Measurements from ENCODE around the gene SORCS2.

The SORCS2 gene

GRCh38 chr4:7337196-7338058, 145.1 kb downstream of the SORCS2 start:
- WGBS (ENCODE audit: insufficient coverage) = 88% methylated on average over 20 of the region's 22 CpGs
- Histone ChIP-seq H3K9me3 (ENCODE audit: control extremely low read depth in 1 of 5, control insufficient read depth in 4 of 5, insufficient read depth in 2 of 5, low read depth in 1 of 5, low read length in 4 of 5) (peaks cover 0 to 2% (median 0%) of the 10 kb centered on the region in 5 experiments), H3K4me1 (ENCODE audit: control extremely low read depth in 1 of 4, control insufficient read depth in 4 of 4, insufficient read depth in 4 of 4, low read length in 3 of 4) (no peaks in the 10 kb centered on the region), H3K36me3 (ENCODE audit: control insufficient read depth in 4 of 4, insufficient read depth in 4 of 4, low read length in 3 of 4) (no peaks in the 10 kb centered on the region), H3K27me3 (replicated peaks in 2 of 5; ENCODE audit: control insufficient read depth in 4 of 5, insufficient read depth in 5 of 5, low read length in 4 of 5) (peaks cover 0 to 17% (median 0%) of the 10 kb centered on the region in 5 experiments), H3K4me3 (ENCODE audit: control insufficient read depth in 1 of 7, extremely low read depth in 1 of 7, insufficient read depth in 4 of 7, low read depth in 2 of 7, low read length in 6 of 7) (no peak overlapping the region), H3K27ac (ENCODE audit: insufficient read depth in 1 of 2, low read depth in 1 of 2, low read length in 2 of 2, poor library complexity in 1 of 2, severe bottlenecking in 2 of 2) (no peak overlapping the region)
- DNase-seq = no peak
- CTCF ChIA-PET = interaction anchor here (1.1 kb wide), 1 partner anchor 146 kb away, joined by 3 read pairs; the partner anchor contains the start of gene SORCS2
- POLR2A ChIA-PET = no interaction called here

DNA sequence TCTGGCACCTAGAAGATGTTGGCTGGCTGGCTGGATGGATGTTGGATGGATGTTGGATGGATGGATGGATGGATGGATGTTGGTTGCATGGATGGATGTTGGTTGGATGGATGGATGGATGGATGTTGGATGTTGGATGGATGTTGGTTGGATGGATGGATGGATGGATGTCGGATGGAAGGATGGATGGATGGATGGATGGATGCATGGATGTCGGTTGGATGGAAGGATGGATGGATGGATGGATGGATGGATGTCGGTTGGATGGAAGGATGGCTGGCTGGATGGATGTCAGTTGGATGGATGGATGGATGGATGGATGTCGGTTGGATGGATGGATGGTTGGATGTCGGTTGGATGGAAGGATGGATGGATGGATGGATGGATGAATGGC, 145.7 kb downstream of the SORCS2 start:
- ChIA-PET CTCF (interaction anchor here (1.1 kb wide), 1 partner anchor 146 kb away, joined by 3 read pairs; the partner anchor contains the start of gene SORCS2), POLR2A (no interaction called here)
- Histone ChIP-seq H3K27me3 (replicated peaks in 2 of 5; ENCODE audit: control insufficient read depth in 4 of 5, insufficient read depth in 5 of 5, low read length in 4 of 5) (peaks cover 0 to 15% (median 0%) of the 10 kb centered on the region in 5 experiments), H3K27ac (ENCODE audit: insufficient read depth in 1 of 2, low read depth in 1 of 2, low read length in 2 of 2, poor library complexity in 1 of 2, severe bottlenecking in 2 of 2) (no peak overlapping the region), H3K36me3 (ENCODE audit: control insufficient read depth in 4 of 4, insufficient read depth in 4 of 4, low read length in 3 of 4) (no peaks in the 10 kb centered on the region), H3K9me3 (ENCODE audit: control extremely low read depth in 1 of 5, control insufficient read depth in 4 of 5, insufficient read depth in 2 of 5, low read depth in 1 of 5, low read length in 4 of 5) (peaks cover 0 to 2% (median 0%) of the 10 kb centered on the region in 5 experiments), H3K4me3 (ENCODE audit: control insufficient read depth in 1 of 7, extremely low read depth in 1 of 7, insufficient read depth in 4 of 7, low read depth in 2 of 7, low read length in 6 of 7) (no peak overlapping the region), H3K4me1 (ENCODE audit: control extremely low read depth in 1 of 4, control insufficient read depth in 4 of 4, insufficient read depth in 4 of 4, low read length in 3 of 4) (no peaks in the 10 kb centered on the region)
- DNase-seq = no peak
- 98% methylated on average over 4 of the region's 5 CpGs for WGBS (ENCODE audit: insufficient coverage)

DNA sequence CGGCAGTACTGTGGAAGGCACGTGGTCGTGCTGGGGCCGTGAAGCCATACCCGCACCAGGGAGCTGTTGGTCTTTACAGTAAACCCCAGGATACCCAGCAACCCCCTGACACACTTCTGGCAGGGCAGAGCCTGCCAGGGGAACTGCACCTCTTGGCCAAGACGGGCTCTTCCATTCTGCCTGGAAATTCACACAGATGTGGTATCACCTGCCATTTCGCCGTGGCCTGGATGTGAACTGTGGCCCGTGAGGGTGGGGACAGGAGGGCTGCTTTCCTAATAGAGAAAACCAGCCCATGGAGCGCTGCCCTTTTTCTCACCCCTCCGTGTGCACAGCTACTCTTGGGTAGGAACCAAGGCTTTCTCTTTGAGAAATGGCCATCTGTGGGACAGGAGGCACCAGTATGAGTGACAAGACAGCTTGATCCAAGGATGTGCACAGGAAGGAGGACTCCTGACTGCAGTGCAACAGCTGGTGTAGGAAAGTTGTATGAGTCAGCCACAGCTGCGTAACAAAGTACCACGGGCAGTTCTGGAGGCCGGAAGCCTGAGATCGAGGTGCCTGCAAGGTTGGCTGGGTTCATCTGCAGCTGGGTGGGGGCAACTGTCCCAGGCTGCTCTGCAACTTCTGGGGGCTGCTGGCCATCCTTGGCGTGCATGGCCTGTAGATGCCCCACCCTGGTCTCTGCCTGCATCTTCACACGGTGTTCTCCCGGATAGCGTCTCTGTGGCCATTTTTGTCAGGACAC, 146.7 kb downstream of the SORCS2 start:
- POLR2A ChIA-PET = no interaction called here
- H3K4me3 ChIP-seq (ENCODE audit: control insufficient read depth in 1 of 7, extremely low read depth in 1 of 7, insufficient read depth in 4 of 7, low read depth in 2 of 7, low read length in 6 of 7) = no peak overlapping the region
- peaks cover 0 to 5% (median 0%) of the 10 kb centered on the region in 5 experiments for H3K27me3 ChIP-seq (replicated peaks in 2 of 5; ENCODE audit: control insufficient read depth in 4 of 5, insufficient read depth in 5 of 5, low read length in 4 of 5)
- peaks cover 0 to 2% (median 0%) of the 10 kb centered on the region in 5 experiments for H3K9me3 ChIP-seq (ENCODE audit: control extremely low read depth in 1 of 5, control insufficient read depth in 4 of 5, insufficient read depth in 2 of 5, low read depth in 1 of 5, low read length in 4 of 5)
- DNase-seq = no peak
- CTCF ChIA-PET = interaction anchor here (1.0 kb wide), 1 partner anchor 12 kb away, joined by 3 read pairs; no protein-coding TSS in a partner anchor
- H3K4me1 ChIP-seq (ENCODE audit: control extremely low read depth in 1 of 4, control insufficient read depth in 4 of 4, insufficient read depth in 4 of 4, low read length in 3 of 4) = no peaks in the 10 kb centered on the region
- WGBS (ENCODE audit: insufficient coverage) = 93% methylated on average over 18 of the region's 19 CpGs
- H3K27ac ChIP-seq (ENCODE audit: insufficient read depth in 1 of 2, low read depth in 1 of 2, low read length in 2 of 2, poor library complexity in 1 of 2, severe bottlenecking in 2 of 2) = no peak overlapping the region
- no peaks in the 10 kb centered on the region for H3K36me3 ChIP-seq (ENCODE audit: control insufficient read depth in 4 of 4, insufficient read depth in 4 of 4, low read length in 3 of 4)

GRCh38 chr4:7339751-7340552, 147.6 kb downstream of the SORCS2 start:
- peaks cover 0 to 4% (median 0%) of the 10 kb centered on the region in 5 experiments for H3K27me3 ChIP-seq (replicated peaks in 2 of 5; ENCODE audit: control insufficient read depth in 4 of 5, insufficient read depth in 5 of 5, low read length in 4 of 5)
- POLR2A ChIA-PET = no interaction called here
- 95% methylated on average over 15 of the region's 15 CpGs for WGBS (ENCODE audit: insufficient coverage)
- peaks cover 0 to 2% (median 0%) of the 10 kb centered on the region in 5 experiments for H3K9me3 ChIP-seq (ENCODE audit: control extremely low read depth in 1 of 5, control insufficient read depth in 4 of 5, insufficient read depth in 2 of 5, low read depth in 1 of 5, low read length in 4 of 5)
- no peak for DNase-seq
- H3K4me1 ChIP-seq (ENCODE audit: control extremely low read depth in 1 of 4, control insufficient read depth in 4 of 4, insufficient read depth in 4 of 4, low read length in 3 of 4) = no peaks in the 10 kb centered on the region
- no peaks in the 10 kb centered on the region for H3K36me3 ChIP-seq (ENCODE audit: control insufficient read depth in 4 of 4, insufficient read depth in 4 of 4, low read length in 3 of 4)
- H3K27ac ChIP-seq (ENCODE audit: insufficient read depth in 1 of 2, low read depth in 1 of 2, low read length in 2 of 2, poor library complexity in 1 of 2, severe bottlenecking in 2 of 2) = no peak overlapping the region
- CTCF ChIA-PET = interaction anchor here (1.0 to 1.2 kb wide), 2 partner anchors 13 to 142 kb away, joined by 3 read pairs; no protein-coding TSS in a partner anchor
- no peak overlapping the region for H3K4me3 ChIP-seq (ENCODE audit: control insufficient read depth in 1 of 7, extremely low read depth in 1 of 7, insufficient read depth in 4 of 7, low read depth in 2 of 7, low read length in 6 of 7)

DNA sequence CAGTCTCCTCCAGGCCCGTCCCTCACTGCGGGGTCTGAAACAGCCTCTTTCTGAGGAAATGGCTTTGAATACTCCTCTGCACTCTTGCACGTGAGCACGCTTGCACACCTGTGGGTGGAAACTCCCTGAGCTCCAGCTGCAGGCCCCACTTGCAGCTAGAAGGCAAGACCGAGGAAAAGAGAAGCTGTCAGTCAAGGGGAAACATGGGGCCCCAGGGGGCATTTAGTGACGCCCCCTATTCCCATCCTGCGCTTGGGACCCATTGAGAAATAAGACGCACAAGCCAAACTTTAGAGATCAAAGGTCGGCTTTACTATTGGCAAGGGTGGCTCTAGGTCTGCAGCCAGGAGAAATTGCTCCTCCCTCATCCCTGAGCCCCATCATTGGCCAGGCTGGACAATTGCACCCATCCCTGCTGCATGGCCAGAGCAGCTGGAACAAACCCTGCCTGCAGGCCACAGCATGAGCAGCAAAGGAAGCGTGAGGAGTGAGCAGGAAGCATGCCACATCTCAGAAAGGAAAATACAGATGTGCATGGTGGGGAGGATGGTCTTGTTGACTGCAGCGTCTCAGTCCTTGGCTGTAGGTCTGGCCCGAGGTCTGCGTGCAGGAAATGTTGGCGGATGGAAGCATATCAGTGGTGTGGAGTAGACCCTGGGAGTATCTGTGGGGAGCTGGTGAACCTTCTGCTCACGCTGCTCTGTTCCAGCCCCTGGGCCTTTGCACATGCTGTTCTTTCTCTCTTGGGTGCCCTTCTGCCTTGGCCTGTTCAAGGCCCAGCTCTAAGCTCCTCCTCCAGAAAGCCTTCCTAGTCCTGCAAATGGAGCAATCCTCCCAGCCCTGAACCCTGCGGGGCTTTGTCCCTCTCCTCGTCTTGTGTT, 148.5 kb downstream of the SORCS2 start:
- Histone ChIP-seq H3K4me1 (ENCODE audit: control extremely low read depth in 1 of 4, control insufficient read depth in 4 of 4, insufficient read depth in 4 of 4, low read length in 3 of 4) (no peaks in the 10 kb centered on the region), H3K27me3 (replicated peaks in 2 of 5; ENCODE audit: control insufficient read depth in 4 of 5, insufficient read depth in 5 of 5, low read length in 4 of 5) (peaks cover 0 to 4% (median 1%) of the 10 kb centered on the region in 5 experiments), H3K9me3 (ENCODE audit: control extremely low read depth in 1 of 5, control insufficient read depth in 4 of 5, insufficient read depth in 2 of 5, low read depth in 1 of 5, low read length in 4 of 5) (peaks cover 0 to 10% (median 0%) of the 10 kb centered on the region in 5 experiments), H3K36me3 (ENCODE audit: control insufficient read depth in 4 of 4, insufficient read depth in 4 of 4, low read length in 3 of 4) (no peaks in the 10 kb centered on the region), H3K27ac (ENCODE audit: insufficient read depth in 1 of 2, low read depth in 1 of 2, low read length in 2 of 2, poor library complexity in 1 of 2, severe bottlenecking in 2 of 2) (no peak overlapping the region), H3K4me3 (ENCODE audit: control insufficient read depth in 1 of 7, extremely low read depth in 1 of 7, insufficient read depth in 4 of 7, low read depth in 2 of 7, low read length in 6 of 7) (no peak overlapping the region)
- ChIA-PET POLR2A (no interaction called here), CTCF (interaction anchor here (1.2 kb wide), 1 partner anchor 143 kb away, joined by 3 read pairs; no protein-coding TSS in a partner anchor)
- DNase-seq = no peak
- 92% methylated on average over 14 of the region's 17 CpGs for WGBS (ENCODE audit: insufficient coverage)

Measured in common myeloid progenitor, CD34-positive (primary cell).